Measurements from ENCODE around the gene ZNF878.
"Not testable (repeated sequence)": the region's sequence is repeated elsewhere in the genome, so short reads cannot be mapped to it uniquely, and the experiment has no call there.

The ZNF878 gene

GRCh38 chr19:12090807-12091206, 38.0 kb upstream of the ZNF878 start:
- in situ Hi-C loops (cut with HindIII; ENCODE audit: low sequenced_read_pairs), result no loop called here
- TF ChIP-seq, protein P1, sequence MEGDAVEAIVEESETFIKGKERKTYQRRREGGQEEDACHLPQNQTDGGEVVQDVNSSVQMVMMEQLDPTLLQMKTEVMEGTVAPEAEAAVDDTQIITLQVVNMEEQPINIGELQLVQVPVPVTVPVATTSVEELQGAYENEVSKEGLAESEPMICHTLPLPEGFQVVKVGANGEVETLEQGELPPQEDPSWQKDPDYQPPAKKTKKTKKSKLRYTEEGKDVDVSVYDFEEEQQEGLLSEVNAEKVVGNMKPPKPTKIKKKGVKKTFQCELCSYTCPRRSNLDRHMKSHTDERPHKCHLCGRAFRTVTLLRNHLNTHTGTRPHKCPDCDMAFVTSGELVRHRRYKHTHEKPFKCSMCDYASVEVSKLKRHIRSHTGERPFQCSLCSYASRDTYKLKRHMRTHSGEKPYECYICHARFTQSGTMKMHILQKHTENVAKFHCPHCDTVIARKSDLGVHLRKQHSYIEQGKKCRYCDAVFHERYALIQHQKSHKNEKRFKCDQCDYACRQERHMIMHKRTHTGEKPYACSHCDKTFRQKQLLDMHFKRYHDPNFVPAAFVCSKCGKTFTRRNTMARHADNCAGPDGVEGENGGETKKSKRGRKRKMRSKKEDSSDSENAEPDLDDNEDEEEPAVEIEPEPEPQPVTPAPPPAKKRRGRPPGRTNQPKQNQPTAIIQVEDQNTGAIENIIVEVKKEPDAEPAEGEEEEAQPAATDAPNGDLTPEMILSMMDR (IDR thresholded peaks at IDR 0.05; ENCODE audit: low read depth, low read length, missing control alignments), result peak; percentile 34
- H3K4me3 ChIP-seq (ENCODE audit: low read depth, low read length), result no peak overlapping the region
- no peak for DNase-seq (ENCODE audit: low read depth)

- in situ Hi-C loops (cut with HindIII; ENCODE audit: low sequenced_read_pairs), result no loop called here
Measured at GRCh38 chr19:12085074-12085818, 32.5 kb upstream of the ZNF878 start.

GRCh38 chr19:12083336-12083735, 30.6 kb upstream of the ZNF878 start:
- DNase-seq (ENCODE audit: low read depth); in situ Hi-C loops (cut with HindIII; ENCODE audit: low sequenced_read_pairs); H3K4me3 ChIP-seq (ENCODE audit: low read depth, low read length): not testable (repeated sequence)

More at GRCh38 chr19:12085074-12085818, 32.5 kb upstream of the ZNF878 start:
- no peak for DNase-seq (ENCODE audit: low read depth)
- H3K4me3 ChIP-seq (ENCODE audit: low read depth, low read length), result no peak overlapping the region
- TF ChIP-seq, protein P1 (IDR thresholded peaks at IDR 0.05; ENCODE audit: low read depth, low read length, missing control alignments), result no peak

- DNase-seq (ENCODE audit: low read depth), result no peak
- TF ChIP-seq, protein P1 (IDR thresholded peaks at IDR 0.05; ENCODE audit: low read depth, low read length, missing control alignments), result no peak
- H3K4me3 ChIP-seq (ENCODE audit: low read depth, low read length), result no peak overlapping the region
- in situ Hi-C loops (cut with HindIII; ENCODE audit: low sequenced_read_pairs), result no loop called here
Measured at GRCh38 chr19:12077375-12077774, 24.6 kb upstream of the ZNF878 start.

DNA sequence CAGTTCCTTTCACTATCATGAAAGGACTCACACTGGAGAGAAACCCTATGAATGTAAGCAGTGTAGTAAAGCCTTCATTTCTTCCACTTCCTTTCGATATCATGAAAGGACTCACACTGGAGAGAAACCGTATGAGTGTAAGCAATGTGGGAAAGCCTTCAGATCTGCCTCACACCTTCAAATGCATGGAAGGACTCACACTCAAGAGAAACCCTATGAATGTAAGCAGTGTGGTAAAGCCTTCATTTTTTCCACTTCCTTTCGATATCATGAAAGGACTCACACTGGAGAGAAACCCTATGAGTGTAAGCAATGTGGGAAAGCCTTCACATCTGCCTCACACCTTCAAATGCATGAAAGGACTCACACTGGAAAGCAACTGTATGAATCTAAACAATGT, 23.6 kb upstream of the ZNF878 start:
- H3K4me3 ChIP-seq (ENCODE audit: low read depth, low read length); DNase-seq (ENCODE audit: low read depth); in situ Hi-C loops (cut with HindIII; ENCODE audit: low sequenced_read_pairs): not testable (repeated sequence)

DNA sequence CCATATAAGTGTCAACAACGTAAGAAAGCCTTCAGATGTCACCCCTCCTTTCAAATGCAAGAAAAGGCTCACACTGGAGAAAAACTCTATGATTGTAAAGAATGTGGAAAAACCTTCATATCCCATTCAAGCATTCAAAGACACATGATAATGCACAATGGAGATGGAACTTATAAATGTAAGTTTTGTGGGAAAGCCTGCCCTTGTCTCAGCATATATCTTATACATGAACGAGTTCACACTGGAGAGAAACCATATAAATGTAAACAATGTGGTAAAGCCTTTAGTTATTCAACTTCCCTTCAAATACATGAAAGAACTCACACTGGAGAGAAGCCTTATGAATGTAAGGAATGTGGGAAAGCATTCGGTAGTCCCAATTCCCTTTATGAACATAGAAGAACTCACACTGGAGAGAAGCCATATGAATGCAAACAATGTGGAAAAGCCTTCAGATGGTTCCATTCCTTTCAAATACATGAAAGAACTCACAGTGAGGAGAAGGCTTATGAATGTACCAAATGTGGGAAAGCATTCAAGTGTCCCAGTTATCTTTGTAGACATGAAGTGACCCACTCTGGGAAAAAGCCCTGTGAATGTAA, 22.9 kb upstream of the ZNF878 start:
- TF ChIP-seq, protein P1 (IDR thresholded peaks at IDR 0.05; ENCODE audit: low read depth, low read length, missing control alignments), result no peak
- in situ Hi-C loops (cut with HindIII; ENCODE audit: low sequenced_read_pairs), result no loop called here
- no peak overlapping the region for H3K4me3 ChIP-seq (ENCODE audit: low read depth, low read length)
- DNase-seq (ENCODE audit: low read depth), result no peak

DNA sequence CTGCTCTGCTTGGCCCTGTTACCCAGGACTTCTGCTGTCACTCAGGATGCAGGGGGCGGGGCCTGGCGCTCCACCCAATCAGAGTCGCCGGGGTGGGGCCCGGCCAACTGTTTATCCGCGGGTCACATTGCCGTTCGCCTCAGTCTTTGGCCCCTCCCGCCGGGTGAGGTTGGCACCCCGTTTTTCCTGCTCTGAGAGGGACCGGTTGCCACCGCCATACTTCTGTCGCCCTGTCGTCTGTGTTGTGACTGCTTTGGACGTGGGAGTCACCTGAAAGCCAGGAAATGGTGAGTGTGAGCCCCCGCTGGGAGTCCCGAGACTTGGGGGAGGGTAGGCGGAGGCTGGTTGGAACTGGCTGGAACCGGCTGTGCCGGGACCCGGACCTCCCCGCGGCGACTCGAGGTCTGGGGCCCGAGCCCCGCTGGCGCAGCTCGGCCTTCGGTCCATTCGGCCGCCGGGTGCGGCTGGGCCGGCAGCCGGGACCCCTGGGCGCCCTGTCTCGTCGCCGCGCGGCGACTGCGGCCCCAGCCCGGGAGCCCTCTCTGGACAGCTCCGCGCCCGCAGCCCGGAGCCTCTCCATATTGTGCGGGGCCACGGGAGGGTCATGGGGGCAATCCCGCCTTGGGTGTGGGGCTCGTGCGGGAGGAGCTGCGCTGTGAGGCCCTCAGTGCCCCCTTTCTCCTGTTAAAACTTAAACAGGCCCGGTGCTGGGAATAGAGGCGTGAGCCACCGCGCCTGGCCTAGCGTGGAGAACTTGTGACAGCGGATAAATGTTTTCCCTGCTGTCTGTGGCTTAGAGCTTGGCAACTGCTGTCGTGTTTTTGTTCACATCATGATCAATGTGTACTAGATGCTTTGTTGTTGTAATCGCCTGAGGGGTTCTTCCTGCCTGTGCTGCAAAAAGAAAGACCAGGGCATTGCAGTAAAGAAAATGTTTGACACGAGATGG, 12.1 kb upstream of the ZNF878 start, which contains the start of gene ZNF844:
ZNF844 (plus strand) TSS at position 142 of the 949 bp plus-strand sequence; CDS start at position 285, 143 bp downstream.
- DNase-seq (ENCODE audit: low read depth), result peak; percentile 42
- H3K4me3 ChIP-seq (ENCODE audit: low read depth, low read length), result peak within 1 kb of the TSS; percentile 70
- in situ Hi-C loops (cut with HindIII; ENCODE audit: low sequenced_read_pairs), result no loop called here
- TF ChIP-seq, protein P1 (IDR thresholded peaks at IDR 0.05; ENCODE audit: low read depth, low read length, missing control alignments), result no peak

Data from astrocyte of the cerebellum (primary cell).